Cardiac muscle cell (in vitro differentiated cells and primary cell): ENCODE measurements around the gene PAK1IP1. TPM values are rescaled to one million over a fixed set of nuclear protein-coding genes. Genes with fewer than 3 reads are reported as not detected.
"Not testable (repeated sequence)": the region's sequence is repeated elsewhere in the genome, so short reads cannot be mapped to it uniquely, and the experiment has no call there.

ENCODE experiments used
- DNase-seq, 2 donors: peaks; one replicate each; pipeline versions ENCODE4 v3.0.0 to v3.0.0-alpha.2; 2010 to 2017; ENCODE audit warnings: low read depth in 1 of 2, low spot score in 1 of 2
- H3K27ac ChIP-seq: fragments of 200-600 bp; sonication (generic); 2 replicates; pipeline ENCODE4 v1.5.1; 2016
- H3K27me3 ChIP-seq: fragments of 200-600 bp; sonication (generic); 2 replicates; pipeline ENCODE4 v1.6.0; 2016; ENCODE audit warnings: control low read depth
- H3K36me3 ChIP-seq: fragments of 200-600 bp; sonication (generic); 2 replicates; pipeline ENCODE4 v1.5.1; 2016; ENCODE audit warnings: control low read depth
- H3K4me1 ChIP-seq: fragments of 200-600 bp; sonication (generic); 2 replicates; pipeline ENCODE4 v1.8.1; 2017; ENCODE audit warnings: low read depth, mild to moderate bottlenecking, mixed run types
- H3K4me3 ChIP-seq: fragments of 200-600 bp; sonication (generic); 2 replicates; pipeline ENCODE4 v1.5.1; 2016; ENCODE audit warnings: mild to moderate bottlenecking
- H3K9me3 ChIP-seq: fragments of 200-600 bp; sonication (generic); 2 replicates; pipeline ENCODE4 v1.5.1; 2017; ENCODE audit warnings: low read depth, mild to moderate bottlenecking, control low read depth
- polyA plus RNA-seq: library from polyadenylated mRNA; unstranded; fragments of >200 nt; fragmentation: Nextera tagmentation; extraction: Ambion mirVana; gene quantifications from 2 replicates; pipeline ENCODE4 v1.2.1, GENCODE V29; 2016
- total RNA-seq: library from RNA; depleted of rRNA; stranded (reverse); fragments of >200 nt; gene quantifications from 2 replicates; pipeline ENCODE4 v1.2.3, GENCODE V29; 2016
- TF ChIP-seq, protein P1 (sequence below): IDR thresholded peaks from 2 replicates; pipeline ENCODE4 v1.5.1; 2012; ENCODE audit warnings: low read depth, mild to moderate bottlenecking, low read length

Gene PAK1IP1
- total and polyA plus RNA-seq, 2 experiments from 2014 or later, result 10.4 to 14.6 TPM

DNA sequence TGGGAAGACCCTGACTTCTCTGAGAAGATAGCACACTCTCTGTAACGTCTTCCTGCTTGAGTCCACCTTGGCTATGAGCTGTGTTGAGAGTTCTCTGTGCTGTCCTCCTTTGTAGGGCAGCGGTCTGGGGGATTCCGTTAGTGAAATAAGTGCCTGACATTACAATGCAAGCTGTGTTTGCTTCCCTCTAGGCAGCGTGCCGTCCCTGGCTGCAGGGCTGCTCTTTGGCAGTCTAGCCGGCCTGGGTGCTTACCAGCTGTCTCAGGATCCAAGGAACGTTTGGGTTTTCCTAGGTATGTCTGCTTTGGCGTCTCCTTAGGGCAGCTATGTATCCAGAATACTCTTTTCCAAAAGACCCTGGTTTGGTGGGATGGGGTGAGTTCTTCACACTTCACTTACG is 30.9 kb downstream of the PAK1IP1 start:
- no peaks in the 10 kb centered on the region for H3K27me3 ChIP-seq
- no peak for DNase-seq
- H3K4me3 ChIP-seq, result no peak overlapping the region
- TF ChIP-seq, protein P1, sequence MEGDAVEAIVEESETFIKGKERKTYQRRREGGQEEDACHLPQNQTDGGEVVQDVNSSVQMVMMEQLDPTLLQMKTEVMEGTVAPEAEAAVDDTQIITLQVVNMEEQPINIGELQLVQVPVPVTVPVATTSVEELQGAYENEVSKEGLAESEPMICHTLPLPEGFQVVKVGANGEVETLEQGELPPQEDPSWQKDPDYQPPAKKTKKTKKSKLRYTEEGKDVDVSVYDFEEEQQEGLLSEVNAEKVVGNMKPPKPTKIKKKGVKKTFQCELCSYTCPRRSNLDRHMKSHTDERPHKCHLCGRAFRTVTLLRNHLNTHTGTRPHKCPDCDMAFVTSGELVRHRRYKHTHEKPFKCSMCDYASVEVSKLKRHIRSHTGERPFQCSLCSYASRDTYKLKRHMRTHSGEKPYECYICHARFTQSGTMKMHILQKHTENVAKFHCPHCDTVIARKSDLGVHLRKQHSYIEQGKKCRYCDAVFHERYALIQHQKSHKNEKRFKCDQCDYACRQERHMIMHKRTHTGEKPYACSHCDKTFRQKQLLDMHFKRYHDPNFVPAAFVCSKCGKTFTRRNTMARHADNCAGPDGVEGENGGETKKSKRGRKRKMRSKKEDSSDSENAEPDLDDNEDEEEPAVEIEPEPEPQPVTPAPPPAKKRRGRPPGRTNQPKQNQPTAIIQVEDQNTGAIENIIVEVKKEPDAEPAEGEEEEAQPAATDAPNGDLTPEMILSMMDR, result no peak
- peaks cover 32% of the 10 kb centered on the region for H3K4me1 ChIP-seq
- no peaks in the 10 kb centered on the region for H3K9me3 ChIP-seq
- peak overlapping the region; percentile 88 for H3K27ac ChIP-seq
- H3K36me3 ChIP-seq, result peaks cover 11% of the 10 kb centered on the region

- Histone ChIP-seq H3K36me3 (peaks cover 20% of the 10 kb centered on the region), H3K4me3 (no peak overlapping the region), H3K4me1 (peaks cover 17% of the 10 kb centered on the region), H3K9me3 (no peaks in the 10 kb centered on the region), H3K27ac (peak overlapping the region; percentile 41), H3K27me3 (no peaks in the 10 kb centered on the region)
- TF ChIP-seq, protein P1, result no peak
- DNase-seq, result no peak
These were observed 35.5 kb downstream of the PAK1IP1 start for GRCh38 chr6:10730254-10730653.

- H3K27me3 ChIP-seq, result no peaks in the 10 kb centered on the region
- peaks cover 12% of the 10 kb centered on the region for H3K36me3 ChIP-seq
- H3K9me3 ChIP-seq, result no peaks in the 10 kb centered on the region
- peak overlapping the region; percentile 50 for H3K27ac ChIP-seq
- TF ChIP-seq, protein P1, result no peak
- H3K4me3 ChIP-seq, result no peak overlapping the region
- peaks cover 9% of the 10 kb centered on the region for H3K4me1 ChIP-seq
- DNase-seq, result no peak
These were observed 38.5 kb downstream of the PAK1IP1 start for GRCh38 chr6:10733151-10733715.

- DNase-seq, result no peak
- Histone ChIP-seq H3K36me3 (peaks cover 12% of the 10 kb centered on the region), H3K4me1 (peaks cover 9% of the 10 kb centered on the region), H3K27ac (peak overlapping the region; percentile 50), H3K4me3 (no peak overlapping the region), H3K9me3 (no peaks in the 10 kb centered on the region), H3K27me3 (no peaks in the 10 kb centered on the region)
- TF ChIP-seq, protein P1, result no peak
These were observed 39.1 kb downstream of the PAK1IP1 start for GRCh38 chr6:10733863-10734262.

DNA sequence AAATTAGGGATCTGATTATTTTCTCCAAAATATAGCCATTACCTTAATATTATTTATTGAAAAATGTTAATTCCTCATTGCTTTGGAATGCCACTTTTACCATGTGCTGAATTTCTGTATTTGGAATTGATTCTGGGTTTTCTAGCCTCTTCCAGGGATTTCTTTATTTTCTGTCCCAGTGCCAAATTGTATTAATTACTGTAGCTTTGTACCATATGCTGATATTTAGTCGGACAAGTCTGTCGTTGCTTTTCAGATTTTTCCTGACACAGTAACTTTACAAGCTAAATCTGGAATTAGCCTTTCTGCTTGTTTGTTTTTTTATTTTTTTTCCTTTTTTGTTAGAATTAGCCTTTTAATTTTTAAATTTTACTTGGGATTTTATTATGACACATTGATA is 42.0 kb downstream of the PAK1IP1 start:
- no peak overlapping the region for H3K27ac ChIP-seq
- no peaks in the 10 kb centered on the region for H3K36me3 ChIP-seq
- DNase-seq, result no peak
- no peaks in the 10 kb centered on the region for H3K27me3 ChIP-seq
- H3K9me3 ChIP-seq, result no peaks in the 10 kb centered on the region
- no peaks in the 10 kb centered on the region for H3K4me1 ChIP-seq
- TF ChIP-seq, protein P1, result no peak
- H3K4me3 ChIP-seq, result no peak overlapping the region

- Histone ChIP-seq H3K27ac (no peak overlapping the region), H3K9me3 (no peaks in the 10 kb centered on the region), H3K4me3 (no peak overlapping the region), H3K36me3 (no peaks in the 10 kb centered on the region), H3K27me3 (no peaks in the 10 kb centered on the region), H3K4me1 (no peaks in the 10 kb centered on the region)
- DNase-seq, result no peak
- TF ChIP-seq, protein P1, result no peak
These were observed 45.3 kb downstream of the PAK1IP1 start for GRCh38 chr6:10740061-10740460.

DNA sequence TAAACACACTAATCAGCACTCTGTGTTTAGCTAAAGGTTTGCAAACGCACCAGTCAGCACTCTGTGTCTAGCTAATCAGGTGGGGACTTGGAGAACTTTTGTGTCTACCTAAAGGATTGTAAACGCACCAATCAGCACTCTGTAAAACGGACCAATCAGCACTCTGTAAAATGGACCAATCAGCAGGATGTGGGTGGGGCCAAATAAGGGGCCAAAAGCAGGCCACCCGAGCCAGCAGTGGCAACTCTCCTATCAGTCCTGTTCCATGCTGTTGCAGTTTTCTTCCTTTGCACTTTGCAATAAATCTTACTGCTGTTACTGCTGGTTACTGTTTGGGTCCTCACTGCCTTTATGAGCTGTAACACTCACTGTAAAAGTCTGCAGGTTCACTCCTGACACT is 46.9 kb downstream of the PAK1IP1 start:
- not testable (repeated sequence) for H3K36me3 ChIP-seq, H3K4me1 ChIP-seq, H3K27ac ChIP-seq, H3K27me3 ChIP-seq, H3K9me3 ChIP-seq, DNase-seq, H3K4me3 ChIP-seq
